Neural progenitor cell (in vitro differentiated cells): ENCODE results near the gene ITGAX.

Experiments used
- CTCF ChIP-seq: fragments of 200-600 bp; sonication (generic); IDR thresholded peaks from 2 replicates; pipeline ENCODE4 v1.5.1; 2017; ENCODE audit warnings: antibody characterized with exemption, mild to moderate bottlenecking
- EZH2 ChIP-seq: fragments of 200-600 bp; sonication (generic); IDR thresholded peaks from 2 replicates; pipeline ENCODE4 v1.6.1; 2017; ENCODE audit warnings: antibody characterized with exemption, mild to moderate bottlenecking, moderate library complexity

GRCh38 chr16:31423241-31423640 is 68.3 kb downstream of the ITGAX start:
- TF ChIP-seq EZH2 (no peak), CTCF (no peak)
